Mammary epithelial cell (primary cell): ENCODE measurements around the gene CCIN.

Experiments
- CTCF ChIP-seq, 2 donors: IDR thresholded peaks in 1 of 2; conservative IDR thresholded peaks in 1 of 2; 2 replicates each; pipeline ENCODE4 v1.5.1; 2011 to 2012; ENCODE audit warnings: inconsistent platforms in 2 of 2, low read length in 2 of 2, mild to moderate bottlenecking in 2 of 2, control low read depth in 1 of 2, low read depth in 1 of 2; ENCODE audit not compliant: insufficient read depth in 1 of 2; ENCODE audit errors: extremely low read depth in 1 of 2
- EZH2 ChIP-seq: IDR thresholded peaks from 2 replicates; pipeline ENCODE4 v1.6.1; 2012; ENCODE audit warnings: low read length, inconsistent platforms, borderline replicate concordance

- no peak for TF ChIP-seq CTCF (conservative IDR thresholded peaks at IDR 0.05 in 1 of 2, IDR thresholded peaks at IDR 0.05 in 1 of 2; ENCODE audit: extremely low read depth in 1 of 2, insufficient read depth in 1 of 2, low read depth in 1 of 2, low read length in 2 of 2)
- no peak for TF ChIP-seq EZH2
Observed at GRCh38 chr9:36213989-36214388, 44.8 kb downstream of the CCIN start.
